H1 (cell line): ENCODE measurements around the gene C1orf87. TPM values are rescaled to one million over a fixed set of nuclear protein-coding genes. Genes with fewer than 3 reads are reported as not detected.

ENCODE experiments used
- CTCF ChIA-PET: fragments of 300-600 bp; sonication (Branson Sonifier 250); formaldehyde crosslinking; loops from one replicate; lab custom pipeline; 2021; ENCODE audit not compliant: partially characterized antibody; lab: Charles Lee
- POLR2A ChIA-PET: fragments of 300-600 bp; sonication (Branson Sonifier 250); formaldehyde crosslinking; loops from one replicate; lab custom pipeline; 2021; ENCODE audit warnings: inconsistent platforms; ENCODE audit not compliant: partially characterized antibody; lab: Charles Lee
- DNase-seq, 2 experiments: peaks; one replicate each; pipeline versions ENCODE4 v3.0.0 to v3.0.0-alpha.2; 2010 to 2022; ENCODE audit warnings: low spot score in 2 of 2, low read depth in 1 of 2, mixed read lengths in 1 of 2
- FAIRE-seq: peaks from 2 replicates; lab custom pipeline; 2011; peaks lifted over from hg19 to GRCh38; lab: Jason Lieb, UNC
- H2AFZ ChIP-seq: 2 replicates; pipeline ENCODE4 v1.8.1; 2012; ENCODE audit warnings: low read length, inconsistent platforms
- H2AK5ac ChIP-seq: 2 replicates; pipeline ENCODE4 v1.6.1; 2013; ENCODE audit warnings: low read depth, low read length
- H2BK120ac ChIP-seq: replicated peaks from 2 replicates; pipeline ENCODE3; 2013; ENCODE audit warnings: low read depth, low read length, inconsistent platforms
- H2BK12ac ChIP-seq: 2 replicates; pipeline ENCODE4 v1.6.1; 2013; ENCODE audit warnings: low read depth, low read length
- H2BK15ac ChIP-seq: 2 replicates; pipeline ENCODE4 v1.6.1; 2013; ENCODE audit warnings: low read length
- H2BK20ac ChIP-seq: 2 replicates; pipeline ENCODE4 v1.6.1; 2013; ENCODE audit warnings: low read length
- H2BK5ac ChIP-seq: 2 replicates; pipeline ENCODE4 v1.6.1; 2013; ENCODE audit warnings: low read depth, low read length
- H3K14ac ChIP-seq: 2 replicates; pipeline ENCODE4 v1.6.1; 2013; ENCODE audit warnings: inconsistent platforms; ENCODE audit not compliant: insufficient read length
- H3K18ac ChIP-seq: 2 replicates; pipeline ENCODE4 v1.6.1; 2013; ENCODE audit warnings: low read length; ENCODE audit errors: extremely low read depth
- H3K23ac ChIP-seq: 2 replicates; pipeline ENCODE4 v1.6.1; 2013; ENCODE audit warnings: inconsistent platforms; ENCODE audit not compliant: insufficient read length
- H3K23me2 ChIP-seq: 2 replicates; pipeline ENCODE4 v1.6.1; 2013; ENCODE audit warnings: low read depth, low read length
- H3K27ac ChIP-seq: 2 replicates; pipeline ENCODE4 v1.6.1; 2011; ENCODE audit warnings: low read depth, low read length, inconsistent platforms
- H3K27me3 ChIP-seq, 4 experiments: replicated peaks in 1 of 4; 1 replicate in 1 of 4; 2 replicates in 3 of 4; pipeline versions ENCODE4 v1.6.1 to v1.8.1; 2011 to 2013; ENCODE audit warnings: low read length in 3 of 4, mild to moderate bottlenecking in 3 of 4, inconsistent platforms in 2 of 4, mixed read lengths in 2 of 4, moderate library complexity in 1 of 4; ENCODE audit not compliant: control insufficient read depth in 3 of 4, insufficient read depth in 3 of 4; ENCODE audit errors: extremely low read depth in 1 of 4
- H3K36me3 ChIP-seq, 4 experiments: 2 replicates each; pipeline versions ENCODE4 v1.6.1 to v1.8.1; 2011 to 2013; ENCODE audit warnings: mild to moderate bottlenecking in 4 of 4, low read length in 3 of 4, moderate library complexity in 2 of 4, control low read depth in 1 of 4, inconsistent platforms in 1 of 4; ENCODE audit not compliant: insufficient read depth in 4 of 4, control insufficient read depth in 2 of 4
- H3K4ac ChIP-seq: replicated peaks from 2 replicates; pipeline ENCODE3; 2013; ENCODE audit warnings: low read length, low read depth, mixed read lengths, inconsistent platforms; ENCODE audit not compliant: insufficient read length
- H3K4me1 ChIP-seq, 4 experiments: replicated peaks in 1 of 4; 1 replicate in 1 of 4; 2 replicates in 3 of 4; pipeline versions ENCODE4 v1.6.1 to v1.8.1; 2011 to 2013; ENCODE audit warnings: low read length in 3 of 4, inconsistent platforms in 2 of 4, mixed read lengths in 1 of 4; ENCODE audit not compliant: insufficient read depth in 4 of 4, control insufficient read depth in 3 of 4
- H3K4me2 ChIP-seq, 2 experiments: 2 replicates each; pipeline versions ENCODE4 v1.6.1 to v1.8.1; 2011 to 2013; ENCODE audit warnings: low read depth in 2 of 2, low read length in 2 of 2, control low read depth in 1 of 2, inconsistent platforms in 1 of 2, mild to moderate bottlenecking in 1 of 2; ENCODE audit not compliant: insufficient read depth in 1 of 2
- H3K4me3 ChIP-seq, 4 experiments: fragments of 200-600, 300-600 bp in 1 of 4; sonication (generic), shearing (Covaris generic), sonication (Bioruptor Twin) in 1 of 4; 2 replicates each; pipeline versions ENCODE4 v1.5.1 to v1.8.1; 2011 to 2016; ENCODE audit warnings: low read length in 4 of 4, low read depth in 3 of 4, control low read depth in 2 of 4, inconsistent platforms in 2 of 4, mild to moderate bottlenecking in 2 of 4, mixed read lengths in 1 of 4, moderate library complexity in 1 of 4; ENCODE audit not compliant: insufficient read depth in 2 of 4; ENCODE audit errors: extremely low read depth in 1 of 4
- H3K56ac ChIP-seq: replicated peaks from 2 replicates; pipeline ENCODE3; 2013; ENCODE audit warnings: low read depth, mild to moderate bottlenecking, mixed read lengths, low read length, inconsistent platforms; ENCODE audit not compliant: insufficient read length
- H3K79me1 ChIP-seq: 2 replicates; pipeline ENCODE4 v1.6.1; 2013; ENCODE audit warnings: low read depth, low read length, control low read depth
- H3K79me2 ChIP-seq, 2 experiments: 2 replicates each; pipeline versions ENCODE4 v1.6.1 to v1.8.1; 2012 to 2013; ENCODE audit warnings: low read length in 2 of 2, mild to moderate bottlenecking in 2 of 2, inconsistent platforms in 1 of 2; ENCODE audit not compliant: insufficient read depth in 2 of 2, control insufficient read depth in 1 of 2
- H3K9ac ChIP-seq, 4 experiments: replicated peaks in 1 of 4; 1 replicate in 1 of 4; 2 replicates in 3 of 4; pipeline versions ENCODE4 v1.6.1 to v1.8.1; 2011 to 2013; ENCODE audit warnings: low read depth in 3 of 4, low read length in 3 of 4, control low read depth in 2 of 4, mild to moderate bottlenecking in 2 of 4, moderate library complexity in 2 of 4, inconsistent platforms in 1 of 4; ENCODE audit errors: extremely low read depth in 1 of 4
- H3K9me3 ChIP-seq, 2 experiments: 2 replicates each; pipeline versions ENCODE4 v1.6.1 to v1.8.1; 2012 to 2013; ENCODE audit warnings: mild to moderate bottlenecking in 2 of 2, moderate library complexity in 2 of 2, control low read depth in 1 of 2, inconsistent platforms in 1 of 2, low read depth in 1 of 2, low read length in 1 of 2, mixed read lengths in 1 of 2; ENCODE audit not compliant: insufficient read depth in 2 of 2
- H4K20me1 ChIP-seq, 2 experiments: replicated peaks in 1 of 2; 2 replicates each; pipeline versions ENCODE3 to v1.8.1; 2011 to 2013; ENCODE audit warnings: inconsistent platforms in 2 of 2, low read length in 2 of 2, mild to moderate bottlenecking in 1 of 2; ENCODE audit not compliant: insufficient read depth in 2 of 2, control insufficient read depth in 1 of 2
- H4K5ac ChIP-seq: 2 replicates; pipeline ENCODE4 v1.6.1; 2013; ENCODE audit warnings: low read length, low read depth, mixed read lengths, inconsistent platforms; ENCODE audit not compliant: insufficient read length
- H4K8ac ChIP-seq: 2 replicates; pipeline ENCODE4 v1.8.0; 2013; ENCODE audit warnings: mild to moderate bottlenecking, moderate library complexity, low read length, inconsistent platforms; ENCODE audit not compliant: insufficient read depth; ENCODE audit errors: extremely low read depth
- H4K91ac ChIP-seq: replicated peaks from 2 replicates; pipeline ENCODE3; 2013; ENCODE audit warnings: low read length, mixed read lengths, inconsistent platforms; ENCODE audit not compliant: insufficient read length
- CTBP2 ChIP-seq: IDR thresholded peaks from 2 replicates; pipeline ENCODE4 v1.7.0; 2011; ENCODE audit warnings: borderline replicate concordance, mild to moderate bottlenecking, moderate library complexity, mixed read lengths, low read length; ENCODE audit not compliant: insufficient read depth, insufficient read length
- HDAC6 ChIP-seq: IDR thresholded peaks from one replicate; pipeline ENCODE4 v1.7.1; 2012; ENCODE audit warnings: low read depth, mild to moderate bottlenecking, inconsistent platforms, low read length, moderate library complexity
- KDM1A ChIP-seq: fragments of 200-600, 300-600 bp; sonication (generic); IDR thresholded peaks from 2 replicates; pipeline ENCODE4 v1.7.1; 2016; ENCODE audit warnings: mild to moderate bottlenecking, low read length, borderline replicate concordance
- RAD21 ChIP-seq, 2 experiments: IDR thresholded peaks in 1 of 2; conservative IDR thresholded peaks in 1 of 2; 2 replicates each; pipeline ENCODE4 v1.6.1; 2011; ENCODE audit warnings: low read depth in 2 of 2, low read length in 2 of 2, improper control_type of control experiment in 1 of 2, inconsistent platforms in 1 of 2, mild to moderate bottlenecking in 1 of 2, moderate library complexity in 1 of 2
- SIRT6 ChIP-seq: IDR thresholded peaks from one replicate; pipeline ENCODE4 v1.7.1; 2012; ENCODE audit warnings: low read length, inconsistent platforms
- SUZ12 ChIP-seq: fragments of 200-600 bp; sonication (generic); IDR thresholded peaks from 2 replicates; pipeline ENCODE4 v1.6.1; 2012; ENCODE audit warnings: mild to moderate bottlenecking, inconsistent platforms, low read length, moderate library complexity, mixed read lengths
- USF2 ChIP-seq: IDR thresholded peaks from 2 replicates; pipeline ENCODE4 v1.6.1; 2011; ENCODE audit warnings: low read length, improper control_type of control experiment
- whole genome bisulfite sequencing, 2 experiments: shearing (Covaris generic) in 1 of 2; methylation state at CpG; one replicate each; pipeline versions ENCODE4 v1.1.6 to v1.1.7; 2013 to 2015; ENCODE audit warnings: low lambda C conversion rate in 2 of 2, mixed read lengths in 2 of 2, inconsistent platforms in 1 of 2, low coverage in 1 of 2, missing lambda C conversion rate in 1 of 2; ENCODE audit not compliant: insufficient replicate concordance in 2 of 2, insufficient coverage in 1 of 2, insufficient read length in 1 of 2; ENCODE audit errors: extremely low coverage in 1 of 2, missing lambda C conversion rate in 1 of 2; 5-methylcytosine and 5-hydroxymethylcytosine counted together
- polyA plus RNA-seq, 7 experiments: library from polyadenylated mRNA; depleted of rRNA in 3 of 7; stranded (reverse) in 5 of 7; unstranded in 2 of 7; fragments of >200 nt in 5 of 7; fragments of 200-250 nt in 2 of 7; gene quantifications; 1 replicate in 5 of 7; 2 replicates in 1 of 7; 4 replicates in 1 of 7; pipeline versions ENCODE4 v1.2.1 to v1.2.3, GENCODE V29; 2011 to 2013; ENCODE audit warnings: missing spikeins in 2 of 7, mixed read lengths in 2 of 7
- total RNA-seq: library from RNA; stranded (reverse); fragmentation: NEBNext Ultra II Directional; extraction: Animal tissue kit (Norgen Biotek cat#: 25700); gene quantifications from 2 replicates; pipeline ENCODE4 v1.2.1, GENCODE V29; 2021

C1orf87 gene
- total and polyA plus RNA-seq, 2 of the 8 experiments (the other 6 are each of a cell fraction or from before 2014, with no cell fraction given): 0.41 TPM; not detected in 1

DNA sequence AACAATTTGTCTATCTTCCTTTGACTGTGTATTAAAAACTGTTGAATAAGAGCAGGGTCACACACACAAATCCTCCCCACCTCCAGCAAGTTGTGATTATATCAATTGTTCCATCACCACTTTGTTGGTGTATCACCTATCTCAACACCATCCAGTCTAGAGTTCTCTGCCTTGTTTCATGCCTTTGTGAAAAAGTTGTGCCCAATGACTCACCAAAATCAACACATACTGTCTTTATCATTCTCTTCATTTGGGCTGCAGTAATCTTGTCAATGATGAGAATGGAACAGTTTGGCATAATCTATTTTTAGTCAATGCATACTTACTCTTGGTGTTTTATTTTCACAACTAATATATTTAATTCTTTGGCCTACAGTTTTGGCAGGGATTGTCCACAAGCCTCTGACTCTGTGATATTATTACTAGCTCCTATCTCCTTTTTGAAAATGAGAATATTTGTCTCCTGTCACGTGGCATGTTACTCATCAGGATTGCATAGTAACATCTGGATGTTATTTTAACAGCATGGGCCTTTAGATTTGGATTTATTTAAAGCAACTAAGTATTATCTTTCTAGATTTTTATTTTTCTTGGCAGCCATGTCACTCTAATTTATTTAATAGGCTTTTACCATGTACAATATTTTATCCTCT is 5.1 kb downstream of the C1orf87 start:
- Histone ChIP-seq H3K79me1 (no peaks in the 10 kb centered on the region), H3K18ac (no peak overlapping the region), H3K9me3 (no peaks in the 10 kb centered on the region), H2AK5ac (no peak overlapping the region), H2AFZ (no peak overlapping the region), H3K4ac (no peak overlapping the region), H2BK12ac (no peak overlapping the region), H4K8ac (no peak overlapping the region), H3K23ac (no peak overlapping the region), H2BK5ac (no peak overlapping the region), H3K56ac (no peak overlapping the region), H3K4me1 (peaks cover 0 to 4% (median under 1%) of the 10 kb centered on the region in 4 experiments; a peak in 2 of 7 replicates), H3K4me2 (no peak overlapping the region), H3K79me2 (no peaks in the 10 kb centered on the region), H4K5ac (no peak overlapping the region), H4K20me1 (no peaks in the 10 kb centered on the region), H3K27ac (no peak overlapping the region), H2BK20ac (no peak overlapping the region), H3K27me3 (no peaks in the 10 kb centered on the region), H2BK120ac (no peak overlapping the region), H3K14ac (no peak overlapping the region), H3K4me3 (no peak overlapping the region), H4K91ac (no peak overlapping the region), H2BK15ac (no peak overlapping the region), H3K9ac (no peak overlapping the region), H3K23me2 (peaks cover 2% of the 10 kb centered on the region; the same call in 1 of the 2 replicates), H3K36me3 (no peaks in the 10 kb centered on the region)
- POLR2A ChIA-PET: no interaction called here
- WGBS, 2 experiments: 86% methylated on average over 1 of the region's 1 CpG; no CpG with 5 or more reads in 1 of the 2 experiments
- FAIRE-seq (no peak), DNase-seq (no peak)
- CTCF ChIA-PET: interaction anchor here (0.6 kb wide), 1 partner anchor 58 kb away, joined by 3 read pairs; no protein-coding TSS in a partner anchor
- no peak for TF ChIP-seq SIRT6
- TF ChIP-seq RAD21 (IDR thresholded peaks at IDR 0.05 in 1 of 2, conservative IDR thresholded peaks at IDR 0.05 in 1 of 2; ENCODE audit: low read depth in 2 of 2, low read length in 2 of 2): no peak
- no peak for TF ChIP-seq KDM1A
- no peak for TF ChIP-seq HDAC6
- no peak for TF ChIP-seq CTBP2
- TF ChIP-seq USF2: no peak
- TF ChIP-seq SUZ12: no peak
